NB4 (cell line): ENCODE results near the gene COMP.

Source experiments
- CTCF ChIP-seq: IDR thresholded peaks from one replicate; pipeline ENCODE4 v1.5.1; 2012; ENCODE audit warnings: low read depth, low read length
- MAX ChIP-seq: IDR thresholded peaks from 2 replicates; pipeline ENCODE4 v1.6.1; 2011; ENCODE audit warnings: low read depth, low read length
- POLR2A ChIP-seq: IDR thresholded peaks from 2 replicates; pipeline ENCODE4 v1.6.1; 2011; ENCODE audit warnings: mild to moderate bottlenecking; ENCODE audit not compliant: insufficient read length; ENCODE audit errors: extremely low read depth

- no peak for TF ChIP-seq CTCF
- TF ChIP-seq POLR2A: no peak
- no peak for TF ChIP-seq MAX
These were observed 10.5 kb downstream of the COMP start for GRCh38 chr19:18780631-18781030.
